WTC11 (cell line): ENCODE results near the gene HOXA7. TPM values are rescaled to one million over a fixed set of nuclear protein-coding genes. Genes with fewer than 3 reads are reported as not detected.

ENCODE experiments used
- ATAC-seq: fragments of 200-7000 bp; cut with Tn5 transposase; 2 replicates; pipeline ENCODE4 v1.10.0; 2021; ENCODE audit warnings: mild to moderate bottlenecking, moderate library complexity
- CTCF ChIA-PET: fragments of 300-600 bp; sonication (Branson Sonifier 250); formaldehyde crosslinking; loops from one replicate; lab custom pipeline; 2021; ENCODE audit warnings: antibody characterized with exemption; lab: Charles Lee
- POLR2A ChIA-PET: fragments of 350-600 bp; sonication (Branson Sonifier 250); formaldehyde crosslinking; loops from one replicate; lab custom pipeline; 2021; ENCODE audit warnings: antibody characterized with exemption; lab: Charles Lee
- DNase-seq: peaks from one replicate; pipeline ENCODE4 v3.0.0; 2021; ENCODE audit warnings: low spot score
- H3K27ac Mint-ChIP-seq: 2 replicates; pipeline ENCODE4 v1.8.0; 2021; ENCODE audit warnings: mixed read lengths
- H3K27me3 Mint-ChIP-seq: 2 replicates; pipeline ENCODE4 v1.8.0; 2021; ENCODE audit warnings: low read depth, mild to moderate bottlenecking, moderate library complexity, mixed read lengths
- H3K36me3 Mint-ChIP-seq: 2 replicates; pipeline ENCODE4 v1.8.0; 2021; ENCODE audit warnings: mixed read lengths
- H3K4me1 Mint-ChIP-seq: 2 replicates; pipeline ENCODE4 v1.8.0; 2022; ENCODE audit warnings: mixed read lengths
- H3K4me3 Mint-ChIP-seq: 2 replicates; pipeline ENCODE4 v1.8.0; 2021; ENCODE audit warnings: mild to moderate bottlenecking, moderate library complexity, mixed read lengths
- H3K9me3 Mint-ChIP-seq: 2 replicates; pipeline ENCODE4 v1.8.0; 2021; ENCODE audit warnings: mixed read lengths
- AR ChIP-seq: fragments of 250-450 bp; sonication (Bioruptor Pico); IDR thresholded peaks from 2 replicates; pipeline ENCODE4 v1.9.0; 2021; ENCODE audit warnings: mild to moderate bottlenecking
- CREB1 ChIP-seq: sonication (generic); formaldehyde crosslinking; IDR thresholded peaks from 2 replicates; pipeline ENCODE4 v1.8.0; 2023; ENCODE audit warnings: mild to moderate bottlenecking, missing genetic modification reagents
- E2F1 ChIP-seq: sonication (generic); formaldehyde crosslinking; IDR thresholded peaks from 2 replicates; pipeline ENCODE4 v1.8.0; 2022; ENCODE audit warnings: mild to moderate bottlenecking, missing genetic modification reagents
- FOXK1 ChIP-seq: sonication (generic); formaldehyde crosslinking; IDR thresholded peaks from 2 replicates; pipeline ENCODE4 v1.8.0; 2022; ENCODE audit warnings: mild to moderate bottlenecking, moderate library complexity, missing genetic modification reagents
- MXD4 ChIP-seq: fragments of 250-450 bp; sonication (Bioruptor Pico); IDR thresholded peaks from 2 replicates; pipeline ENCODE4 v1.8.0; 2021; ENCODE audit warnings: mild to moderate bottlenecking, moderate library complexity, borderline replicate concordance
- NFYB ChIP-seq: sonication (generic); formaldehyde crosslinking; conservative IDR thresholded peaks from 2 replicates; pipeline ENCODE4 v1.8.0; 2022; ENCODE audit warnings: low read depth, missing genetic modification reagents
- OVOL2 ChIP-seq: fragments of 250-450 bp; sonication (Bioruptor Pico); IDR thresholded peaks from 2 replicates; pipeline ENCODE4 v1.9.0; 2021; ENCODE audit warnings: mild to moderate bottlenecking, borderline replicate concordance
- PRRX2 ChIP-seq: fragments of 250-450 bp; sonication (Bioruptor Pico); IDR thresholded peaks from 2 replicates; pipeline ENCODE4 v1.8.0; 2021; ENCODE audit warnings: mild to moderate bottlenecking
- RORB ChIP-seq: fragments of 250-450 bp; sonication (Bioruptor Pico); IDR thresholded peaks from 2 replicates; pipeline ENCODE4 v1.9.0; 2021; ENCODE audit warnings: mild to moderate bottlenecking
- TEAD4 ChIP-seq: sonication (generic); formaldehyde crosslinking; IDR thresholded peaks from 2 replicates; pipeline ENCODE4 v1.8.0; 2022; ENCODE audit warnings: mild to moderate bottlenecking, missing genetic modification reagents
- USF1 ChIP-seq: sonication (generic); formaldehyde crosslinking; IDR thresholded peaks from 2 replicates; pipeline ENCODE4 v1.8.0; 2022; ENCODE audit warnings: mild to moderate bottlenecking, missing genetic modification reagents
- ZNF219 ChIP-seq: sonication (generic); formaldehyde crosslinking; IDR thresholded peaks from 2 replicates; pipeline ENCODE4 v1.8.0; 2023; ENCODE audit warnings: missing genetic modification reagents, mild to moderate bottlenecking, borderline replicate concordance
- ZNF232 ChIP-seq: sonication (generic); formaldehyde crosslinking; IDR thresholded peaks from 2 replicates; pipeline ENCODE4 v1.8.0; 2022; ENCODE audit warnings: mild to moderate bottlenecking, missing genetic modification reagents
- ZNF396 ChIP-seq: fragments of 250-450 bp; sonication (Bioruptor Pico); IDR thresholded peaks from 2 replicates; pipeline ENCODE4 v1.8.0; 2021; ENCODE audit warnings: mild to moderate bottlenecking, moderate library complexity, borderline replicate concordance
- ZNF532 ChIP-seq: fragments of 250-450 bp; sonication (Bioruptor Pico); IDR thresholded peaks from 2 replicates; pipeline ENCODE4 v1.9.0; 2021; ENCODE audit warnings: mild to moderate bottlenecking, borderline replicate concordance
- total RNA-seq: library from RNA; stranded (reverse); gene quantifications from 3 replicates; pipeline ENCODE4 v1.2.3, GENCODE V29; 2021
- TF ChIP-seq, protein P1 (sequence below): sonication (generic); formaldehyde crosslinking; IDR thresholded peaks from 2 replicates; pipeline ENCODE4 v1.8.1; 2023; ENCODE audit warnings: mild to moderate bottlenecking, missing genetic modification reagents
- TF ChIP-seq, protein P2 (sequence below): sonication (generic); formaldehyde crosslinking; IDR thresholded peaks from 2 replicates; pipeline ENCODE4 v1.8.0; 2023; ENCODE audit warnings: missing genetic modification reagents
- TF ChIP-seq, protein P3 (sequence below): sonication (generic); formaldehyde crosslinking; IDR thresholded peaks from 2 replicates; pipeline ENCODE4 v1.8.1; 2022; ENCODE audit warnings: missing genetic modification reagents, borderline replicate concordance
- TF ChIP-seq, protein P4 (sequence below): sonication (generic); formaldehyde crosslinking; IDR thresholded peaks from 2 replicates; pipeline ENCODE4 v1.8.0; 2023; ENCODE audit warnings: mild to moderate bottlenecking, missing genetic modification reagents

Gene HOXA7
- total RNA-seq, 1 experiment from 2014 or later: not detected

DNA sequence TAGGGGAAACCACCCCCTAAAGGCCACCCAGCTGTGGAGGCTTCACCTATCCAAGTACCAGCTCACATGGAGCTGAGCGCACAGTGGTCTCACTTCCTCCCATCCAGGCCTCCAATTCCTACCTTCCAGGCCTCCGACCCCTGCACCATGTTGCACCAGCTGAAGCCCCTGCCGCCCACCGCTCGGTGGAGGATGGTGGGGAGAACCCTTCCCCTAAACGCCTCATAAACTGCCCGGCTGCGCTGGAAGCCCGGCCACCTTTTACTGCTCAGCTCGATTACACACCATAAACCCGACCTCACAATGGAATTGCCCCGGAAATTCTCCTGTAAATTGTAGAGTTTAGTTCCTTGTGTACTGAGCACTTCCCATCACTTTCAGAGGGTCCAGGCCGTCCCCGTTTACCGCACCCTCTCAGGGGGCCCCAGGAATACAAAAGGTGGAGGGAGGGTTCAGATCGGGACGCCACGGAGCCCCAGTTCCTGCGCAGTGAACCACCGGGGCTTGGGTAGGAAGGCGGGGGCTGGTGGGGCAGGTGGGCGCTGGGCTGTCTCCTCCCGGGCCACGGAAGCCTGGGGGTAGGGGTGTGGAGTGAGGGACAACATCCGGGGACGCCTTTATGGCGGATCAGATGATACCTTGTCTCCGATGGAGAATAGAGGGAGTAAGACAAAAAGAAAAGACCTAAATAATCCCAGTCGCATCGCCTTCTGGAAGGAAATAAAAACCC is 1.4 kb upstream of the HOXA7 start:
- Mint-ChIP-seq H3K27ac (no peak overlapping the region), H3K4me3 (no peak overlapping the region), H3K27me3 (peaks cover 100% of the 10 kb centered on the region), H3K4me1 (peaks cover 10% of the 10 kb centered on the region), H3K36me3 (peaks cover 3% of the 10 kb centered on the region), H3K9me3 (no peaks in the 10 kb centered on the region)
- TF ChIP-seq ZNF219 (CRISPR knock-in tag) (no peak), RORB (CRISPR knock-in tag) (no peak), TEAD4 (CRISPR knock-in tag) (no peak), CREB1 (no peak), ZNF232 (no peak), NFYB (CRISPR knock-in tag) (no peak), MXD4 (CRISPR knock-in tag) (no peak), E2F1 (CRISPR knock-in tag) (no peak), FOXK1 (CRISPR knock-in tag) (no peak), USF1 (no peak), PRRX2 (CRISPR knock-in tag) (no peak), ZNF396 (CRISPR knock-in tag) (no peak), AR (CRISPR knock-in tag) (no peak), ZNF532 (CRISPR knock-in tag) (no peak), OVOL2 (CRISPR knock-in tag) (no peak)
- TF ChIP-seq, protein P1, sequence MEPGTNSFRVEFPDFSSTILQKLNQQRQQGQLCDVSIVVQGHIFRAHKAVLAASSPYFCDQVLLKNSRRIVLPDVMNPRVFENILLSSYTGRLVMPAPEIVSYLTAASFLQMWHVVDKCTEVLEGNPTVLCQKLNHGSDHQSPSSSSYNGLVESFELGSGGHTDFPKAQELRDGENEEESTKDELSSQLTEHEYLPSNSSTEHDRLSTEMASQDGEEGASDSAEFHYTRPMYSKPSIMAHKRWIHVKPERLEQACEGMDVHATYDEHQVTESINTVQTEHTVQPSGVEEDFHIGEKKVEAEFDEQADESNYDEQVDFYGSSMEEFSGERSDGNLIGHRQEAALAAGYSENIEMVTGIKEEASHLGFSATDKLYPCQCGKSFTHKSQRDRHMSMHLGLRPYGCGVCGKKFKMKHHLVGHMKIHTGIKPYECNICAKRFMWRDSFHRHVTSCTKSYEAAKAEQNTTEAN (CRISPR knock-in tag): no peak
- TF ChIP-seq, protein P2, sequence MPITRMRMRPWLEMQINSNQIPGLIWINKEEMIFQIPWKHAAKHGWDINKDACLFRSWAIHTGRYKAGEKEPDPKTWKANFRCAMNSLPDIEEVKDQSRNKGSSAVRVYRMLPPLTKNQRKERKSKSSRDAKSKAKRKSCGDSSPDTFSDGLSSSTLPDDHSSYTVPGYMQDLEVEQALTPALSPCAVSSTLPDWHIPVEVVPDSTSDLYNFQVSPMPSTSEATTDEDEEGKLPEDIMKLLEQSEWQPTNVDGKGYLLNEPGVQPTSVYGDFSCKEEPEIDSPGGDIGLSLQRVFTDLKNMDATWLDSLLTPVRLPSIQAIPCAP (CRISPR knock-in tag): no peak
- TF ChIP-seq, protein P3, sequence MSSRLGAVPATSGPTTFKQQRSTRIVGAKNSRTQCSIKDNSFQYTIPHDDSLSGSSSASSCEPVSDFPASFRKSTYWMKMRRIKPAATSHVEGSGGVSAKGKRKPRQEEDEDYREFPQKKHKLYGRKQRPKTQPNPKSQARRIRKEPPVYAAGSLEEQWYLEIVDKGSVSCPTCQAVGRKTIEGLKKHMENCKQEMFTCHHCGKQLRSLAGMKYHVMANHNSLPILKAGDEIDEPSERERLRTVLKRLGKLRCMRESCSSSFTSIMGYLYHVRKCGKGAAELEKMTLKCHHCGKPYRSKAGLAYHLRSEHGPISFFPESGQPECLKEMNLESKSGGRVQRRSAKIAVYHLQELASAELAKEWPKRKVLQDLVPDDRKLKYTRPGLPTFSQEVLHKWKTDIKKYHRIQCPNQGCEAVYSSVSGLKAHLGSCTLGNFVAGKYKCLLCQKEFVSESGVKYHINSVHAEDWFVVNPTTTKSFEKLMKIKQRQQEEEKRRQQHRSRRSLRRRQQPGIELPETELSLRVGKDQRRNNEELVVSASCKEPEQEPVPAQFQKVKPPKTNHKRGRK (CRISPR knock-in tag): no peak
- TF ChIP-seq, protein P4, sequence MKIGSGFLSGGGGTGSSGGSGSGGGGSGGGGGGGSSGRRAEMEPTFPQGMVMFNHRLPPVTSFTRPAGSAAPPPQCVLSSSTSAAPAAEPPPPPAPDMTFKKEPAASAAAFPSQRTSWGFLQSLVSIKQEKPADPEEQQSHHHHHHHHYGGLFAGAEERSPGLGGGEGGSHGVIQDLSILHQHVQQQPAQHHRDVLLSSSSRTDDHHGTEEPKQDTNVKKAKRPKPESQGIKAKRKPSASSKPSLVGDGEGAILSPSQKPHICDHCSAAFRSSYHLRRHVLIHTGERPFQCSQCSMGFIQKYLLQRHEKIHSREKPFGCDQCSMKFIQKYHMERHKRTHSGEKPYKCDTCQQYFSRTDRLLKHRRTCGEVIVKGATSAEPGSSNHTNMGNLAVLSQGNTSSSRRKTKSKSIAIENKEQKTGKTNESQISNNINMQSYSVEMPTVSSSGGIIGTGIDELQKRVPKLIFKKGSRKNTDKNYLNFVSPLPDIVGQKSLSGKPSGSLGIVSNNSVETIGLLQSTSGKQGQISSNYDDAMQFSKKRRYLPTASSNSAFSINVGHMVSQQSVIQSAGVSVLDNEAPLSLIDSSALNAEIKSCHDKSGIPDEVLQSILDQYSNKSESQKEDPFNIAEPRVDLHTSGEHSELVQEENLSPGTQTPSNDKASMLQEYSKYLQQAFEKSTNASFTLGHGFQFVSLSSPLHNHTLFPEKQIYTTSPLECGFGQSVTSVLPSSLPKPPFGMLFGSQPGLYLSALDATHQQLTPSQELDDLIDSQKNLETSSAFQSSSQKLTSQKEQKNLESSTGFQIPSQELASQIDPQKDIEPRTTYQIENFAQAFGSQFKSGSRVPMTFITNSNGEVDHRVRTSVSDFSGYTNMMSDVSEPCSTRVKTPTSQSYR (CRISPR knock-in tag): no peak
- ATAC-seq (no peak), DNase-seq (no peak)
- ChIA-PET POLR2A (interaction anchor here (0.6 kb wide), 1 partner anchor 61 kb away, joined by 3 read pairs; no protein-coding TSS in a partner anchor), CTCF (interaction anchor here (1.4 to 1.5 kb wide), 2 partner anchors 15 to 788 kb away, joined by 3 to 8 read pairs; partner anchors contain the start of gene HOXA5)
